ENCODE measurements around the gene TNK2.
"Not testable (repeated sequence)": the region's sequence is repeated elsewhere in the genome, so short reads cannot be mapped to it uniquely, and the experiment has no call there.

DNA sequence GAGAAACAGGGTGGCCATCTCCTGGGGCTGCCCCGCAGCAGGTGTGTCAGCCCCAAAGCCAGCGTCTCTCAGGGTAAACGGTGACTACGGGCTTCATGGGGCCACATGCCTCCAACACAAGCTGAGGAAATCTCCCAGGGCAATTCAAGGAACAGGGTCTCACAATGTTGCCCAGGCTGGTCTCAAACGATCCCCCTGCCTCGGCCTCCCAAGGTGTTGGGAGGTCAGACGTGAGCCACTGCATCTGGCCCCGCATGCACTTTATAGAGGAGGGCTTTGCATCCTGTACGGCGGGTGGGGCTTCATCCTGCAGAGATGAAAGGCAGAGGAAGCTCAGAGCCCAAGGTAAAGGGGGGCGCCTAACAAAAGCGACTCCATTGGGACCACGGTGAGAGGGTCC, 42.4 kb upstream of the TNK2 start:
- not testable (repeated sequence) for TF ChIP-seq RAD21 (IDR thresholded peaks at IDR 0.05; ENCODE audit: low read depth); CTCF (IDR thresholded peaks at IDR 0.05 in 2 of 3, conservative IDR thresholded peaks at IDR 0.05 in 1 of 3; ENCODE audit: borderline replicate concordance in 1 of 3, insufficient read depth in 1 of 3, low read depth in 2 of 3, low read length in 2 of 3); POLR2A (IDR thresholded peaks at IDR 0.05; ENCODE audit: borderline replicate concordance, extremely low read depth, insufficient read depth, insufficient read length); EGR1 (IDR thresholded peaks at IDR 0.05; ENCODE audit: low read depth); POLR2AphosphoS5 (IDR thresholded peaks at IDR 0.05; ENCODE audit: low read depth, low read length); EZH2 (IDR thresholded peaks at IDR 0.05); ATF3 (IDR thresholded peaks at IDR 0.05); CEBPB (IDR thresholded peaks at IDR 0.05; ENCODE audit: low read depth)

Data from HCT116 (cell line).